Prostate gland (tissue), 2 donors: ENCODE measurements around the gene DAD1. TPM values are rescaled to one million over a fixed set of nuclear protein-coding genes. Genes with fewer than 3 reads are reported as not detected.

Source experiments
- DNase-seq: peaks from one replicate; pipeline ENCODE4 v3.0.0-alpha.2; 2019; ENCODE audit warnings: low spot score
- H3K27ac ChIP-seq, 2 donors: fragments of 200-600 bp; sonication (generic); 2 replicates each; pipeline ENCODE4 v1.5.1; 2017 to 2019
- H3K27me3 ChIP-seq: fragments of 200-600 bp; sonication (generic); replicated peaks from 2 replicates; pipeline ENCODE4 v1.5.1; 2019; ENCODE audit not compliant: insufficient read depth
- H3K36me3 ChIP-seq, 2 donors: fragments of 200-600 bp; sonication (generic); 1 replicate in 1 of 2; 2 replicates in 1 of 2; pipeline versions ENCODE4 v1.5.1 to v1.8.1; 2017 to 2019
- H3K4me1 ChIP-seq: fragments of 200-600 bp; sonication (generic); replicated peaks from 2 replicates; pipeline ENCODE4 v1.5.1; 2019
- H3K4me3 ChIP-seq, 2 donors: fragments of 200-600 bp; sonication (generic); 2 replicates each; pipeline ENCODE4 v1.5.1; 2017 to 2019
- H3K9me3 ChIP-seq: fragments of 200-600 bp; sonication (generic); 2 replicates; pipeline ENCODE4 v1.5.1; 2017
- POLR2A ChIP-seq: fragments of 450-650 bp; IDR thresholded peaks from one replicate; pipeline ENCODE4 v1.6.1; 2016; ENCODE audit warnings: antibody characterized with exemption, mild to moderate bottlenecking
- POLR2AphosphoS5 ChIP-seq: sonication (generic); formaldehyde crosslinking; IDR thresholded peaks from one replicate; pipeline ENCODE4 v1.6.1; 2017; ENCODE audit warnings: antibody characterized with exemption
- WGBS: methylation state at CpG from one replicate; pipeline ENCODE4 v1.1.5; 2018; 5-methylcytosine and 5-hydroxymethylcytosine counted together
- intact Hi-C: fragments of 100-400 bp; cut with DNase I; formaldehyde crosslinking; loops from one replicate; pipeline ENCODE4 v1.14.2; 2022
- total RNA-seq, 2 donors: library from RNA; depleted of rRNA; stranded (reverse); fragments of >200 nt; gene quantifications; one replicate each; pipeline ENCODE4 v1.1.0, GENCODE V29; 2016
- TF ChIP-seq, protein P1 (sequence below), 4 experiments: fragments of 200-600 bp in 2 of 4; fragments of 450-650 bp in 2 of 4; sonication (generic) in 2 of 4; IDR thresholded peaks; 1 replicate in 3 of 4; 2 replicates in 1 of 4; pipeline ENCODE4 v1.5.1; 2016 to 2019; ENCODE audit warnings: antibody characterized with exemption in 4 of 4, mild to moderate bottlenecking in 2 of 4, moderate library complexity in 2 of 4

Gene DAD1
- total RNA-seq, 2 donors from 2014 or later, result 231 to 289 TPM

- intact Hi-C loops, result loop anchor here (5.0 kb wide), 2 partner anchors 82 to 197 kb away; partner anchors contain the start of gene OXA1L
- DNase-seq, result peak; percentile 80
These were observed 18.7 kb downstream of the DAD1 start for GRCh38 chr14:22570132-22570949.

GRCh38 chr14:22569737-22570131 is 19.3 kb downstream of the DAD1 start:
- H3K9me3 ChIP-seq, result no peaks in the 10 kb centered on the region
- no peaks in the 10 kb centered on the region for H3K27me3 ChIP-seq
- whole genome bisulfite sequencing, result 58% methylated on average over 3 of the region's 3 CpGs
- no peak overlapping the region for H3K4me3 ChIP-seq
- DNase-seq, result no peak
- TF ChIP-seq POLR2AphosphoS5 (no peak), POLR2A (no peak)
- TF ChIP-seq, protein P1, sequence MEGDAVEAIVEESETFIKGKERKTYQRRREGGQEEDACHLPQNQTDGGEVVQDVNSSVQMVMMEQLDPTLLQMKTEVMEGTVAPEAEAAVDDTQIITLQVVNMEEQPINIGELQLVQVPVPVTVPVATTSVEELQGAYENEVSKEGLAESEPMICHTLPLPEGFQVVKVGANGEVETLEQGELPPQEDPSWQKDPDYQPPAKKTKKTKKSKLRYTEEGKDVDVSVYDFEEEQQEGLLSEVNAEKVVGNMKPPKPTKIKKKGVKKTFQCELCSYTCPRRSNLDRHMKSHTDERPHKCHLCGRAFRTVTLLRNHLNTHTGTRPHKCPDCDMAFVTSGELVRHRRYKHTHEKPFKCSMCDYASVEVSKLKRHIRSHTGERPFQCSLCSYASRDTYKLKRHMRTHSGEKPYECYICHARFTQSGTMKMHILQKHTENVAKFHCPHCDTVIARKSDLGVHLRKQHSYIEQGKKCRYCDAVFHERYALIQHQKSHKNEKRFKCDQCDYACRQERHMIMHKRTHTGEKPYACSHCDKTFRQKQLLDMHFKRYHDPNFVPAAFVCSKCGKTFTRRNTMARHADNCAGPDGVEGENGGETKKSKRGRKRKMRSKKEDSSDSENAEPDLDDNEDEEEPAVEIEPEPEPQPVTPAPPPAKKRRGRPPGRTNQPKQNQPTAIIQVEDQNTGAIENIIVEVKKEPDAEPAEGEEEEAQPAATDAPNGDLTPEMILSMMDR (IDR thresholded peaks at IDR 0.05), result no peak
- H3K4me1 ChIP-seq, result no peaks in the 10 kb centered on the region
- intact Hi-C loops, result loop anchor here (5.0 kb wide), 2 partner anchors 83 to 198 kb away; partner anchors contain the start of gene OXA1L
- no peaks in the 10 kb centered on the region for H3K36me3 ChIP-seq
- peak overlapping the region in 1 of 2 donors; percentile 43 for H3K27ac ChIP-seq

More at GRCh38 chr14:22570132-22570949, 18.7 kb downstream of the DAD1 start:
- Histone ChIP-seq H3K27me3 (no peaks in the 10 kb centered on the region), H3K36me3 (no peaks in the 10 kb centered on the region), H3K9me3 (no peaks in the 10 kb centered on the region), H3K4me1 (no peaks in the 10 kb centered on the region), H3K27ac (peak overlapping the region; percentile 21 to 43), H3K4me3 (no peak overlapping the region)
- 25% methylated on average over 8 of the region's 8 CpGs for WGBS
- TF ChIP-seq POLR2AphosphoS5 (peak; percentile 62), POLR2A (no peak)
- TF ChIP-seq, protein P1 (IDR thresholded peaks at IDR 0.05), result peak; percentile 60 to 95 (median 86)

DNA sequence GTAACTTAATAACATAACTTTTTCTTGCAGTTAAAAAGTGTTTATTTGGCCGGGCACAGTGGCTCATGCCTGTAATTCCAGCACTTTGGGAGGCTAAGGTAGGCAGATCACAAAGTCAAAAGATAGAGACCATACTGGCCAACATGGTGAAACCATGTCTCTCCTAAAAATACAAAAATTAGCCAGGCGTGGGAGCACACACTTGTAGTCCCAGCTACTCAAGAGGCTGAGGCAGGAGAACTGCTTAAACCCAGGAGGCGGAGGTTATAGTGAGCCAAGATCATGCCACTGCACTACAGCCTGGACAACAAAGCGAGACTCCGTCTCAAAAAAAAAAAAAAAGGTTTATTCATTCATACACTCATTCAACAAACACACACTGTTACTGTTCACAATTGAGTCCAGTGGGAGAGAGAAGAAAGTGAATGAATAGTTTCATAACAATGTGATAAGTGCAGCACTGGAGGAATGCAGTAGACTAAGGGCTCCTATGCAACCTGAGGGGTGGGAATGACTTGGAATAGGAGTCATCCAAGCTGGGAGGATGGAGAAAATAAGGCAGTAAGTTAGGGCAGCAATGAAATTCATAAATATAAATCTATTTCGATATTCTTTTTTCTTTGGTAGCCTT is 19.8 kb downstream of the DAD1 start:
- H3K27ac ChIP-seq, result no peak overlapping the region
- WGBS, result 94% methylated on average over 6 of the region's 6 CpGs
- H3K4me1 ChIP-seq, result no peaks in the 10 kb centered on the region

DNA sequence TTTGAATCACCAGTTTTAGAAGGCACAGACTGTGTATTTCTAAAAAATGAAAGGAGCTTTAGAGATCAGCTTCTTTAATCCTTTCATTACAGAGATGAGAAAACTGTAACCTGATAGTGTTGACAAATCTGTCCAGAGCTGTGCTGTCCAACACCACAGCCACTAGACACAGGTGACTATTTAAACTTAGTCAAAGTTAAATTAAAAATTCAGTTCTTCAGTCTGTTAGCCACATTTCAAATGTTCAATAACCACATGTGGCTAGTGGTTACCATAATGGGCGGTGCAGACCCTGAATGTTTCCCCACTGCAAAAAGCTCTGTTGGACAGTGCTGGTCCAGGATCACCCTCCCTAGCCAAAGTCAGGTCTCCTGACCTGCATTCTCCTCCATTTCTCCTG is 21.6 kb downstream of the DAD1 start:
- intact Hi-C loops, result no loop called here
- Histone ChIP-seq H3K4me3 (no peak overlapping the region), H3K9me3 (no peaks in the 10 kb centered on the region), H3K36me3 (no peaks in the 10 kb centered on the region), H3K27ac (no peak overlapping the region), H3K27me3 (no peaks in the 10 kb centered on the region), H3K4me1 (no peaks in the 10 kb centered on the region)
- WGBS, result 83% methylated on average over 1 of the region's 1 CpG
- TF ChIP-seq POLR2AphosphoS5 (no peak), POLR2A (no peak)
- TF ChIP-seq, protein P1 (IDR thresholded peaks at IDR 0.05), result no peak
- DNase-seq, result no peak

More for the DNA sequence above, 19.8 kb downstream of the DAD1 start:
- Histone ChIP-seq H3K36me3 (no peaks in the 10 kb centered on the region), H3K4me3 (no peak overlapping the region), H3K9me3 (no peaks in the 10 kb centered on the region), H3K27me3 (no peaks in the 10 kb centered on the region)
- TF ChIP-seq, protein P1 (IDR thresholded peaks at IDR 0.05), result no peak
- TF ChIP-seq POLR2A (no peak), POLR2AphosphoS5 (no peak)
- no peak for DNase-seq
- intact Hi-C loops, result no loop called here
